CD14-positive monocyte (primary cell): Measurements from ENCODE around the gene WT1. TPM values are rescaled to one million over a fixed set of nuclear protein-coding genes. Genes with fewer than 3 reads are reported as not detected.
A peak's percentile ranks its signal among the peaks of the same experiment; 100 is the strongest.

ENCODE experiments used
- DNase-seq, 3 donors: peaks; one replicate each; pipeline ENCODE4 v3.0.0-alpha.2; 2011 to 2022
- H2AFZ ChIP-seq: 2 replicates; pipeline ENCODE4 v1.6.0; 2012; ENCODE audit warnings: mild to moderate bottlenecking, low read depth, low read length, inconsistent platforms; ENCODE audit not compliant: insufficient read depth, poor library complexity, severe bottlenecking
- H3K27ac ChIP-seq, 2 donors: 1 replicate in 1 of 2; 2 replicates in 1 of 2; pipeline ENCODE4 v1.5.1; 2012 to 2013; ENCODE audit warnings: low read length in 2 of 2, control low read depth in 1 of 2, inconsistent platforms in 1 of 2, low read depth in 1 of 2, mild to moderate bottlenecking in 1 of 2
- H3K27me3 ChIP-seq, 2 donors: one replicate each; pipeline versions ENCODE4 v1.6.0 to v1.6.1; 2011 to 2013; ENCODE audit warnings: low read length in 2 of 2; ENCODE audit not compliant: control insufficient read depth in 2 of 2, insufficient read depth in 2 of 2
- H3K36me3 ChIP-seq, 2 donors: replicated peaks in 1 of 2; 1 replicate in 1 of 2; 2 replicates in 1 of 2; pipeline versions ENCODE4 v1.5.1 to v1.6.1; 2012 to 2013; ENCODE audit warnings: low read length in 2 of 2, control low read depth in 1 of 2, inconsistent platforms in 1 of 2, mild to moderate bottlenecking in 1 of 2; ENCODE audit not compliant: insufficient read depth in 2 of 2, control insufficient read depth in 1 of 2
- H3K4me1 ChIP-seq, 2 donors: 1 replicate in 1 of 2; 2 replicates in 1 of 2; pipeline versions ENCODE4 v1.5.1 to v1.6.1; 2012 to 2013; ENCODE audit warnings: low read length in 2 of 2, control low read depth in 1 of 2, inconsistent platforms in 1 of 2, mild to moderate bottlenecking in 1 of 2, moderate library complexity in 1 of 2; ENCODE audit not compliant: insufficient read depth in 2 of 2, control insufficient read depth in 1 of 2
- H3K4me2 ChIP-seq: replicated peaks from 2 replicates; pipeline ENCODE3; 2012; ENCODE audit warnings: low read length, moderate library complexity, mild to moderate bottlenecking; ENCODE audit not compliant: poor library complexity, severe bottlenecking; ENCODE audit errors: extremely low read depth
- H3K4me3 ChIP-seq, 3 experiments: fragments of 200-600 bp in 1 of 3; sonication (generic) in 1 of 3; replicated peaks in 1 of 3; 1 replicate in 2 of 3; 2 replicates in 1 of 3; pipeline ENCODE4 v1.5.1; 2011 to 2013; ENCODE audit warnings: low read length in 3 of 3, mild to moderate bottlenecking in 3 of 3, control low read depth in 2 of 3, low read depth in 2 of 3, inconsistent platforms in 1 of 3, moderate library complexity in 1 of 3
- H3K79me2 ChIP-seq: 2 replicates; pipeline ENCODE4 v1.6.0; 2012; ENCODE audit warnings: mild to moderate bottlenecking, control low read depth, inconsistent platforms, low read length, moderate library complexity; ENCODE audit not compliant: insufficient read depth
- H3K9ac ChIP-seq: 2 replicates; pipeline ENCODE4 v1.6.0; 2017; ENCODE audit warnings: low read length, mild to moderate bottlenecking; ENCODE audit not compliant: insufficient read depth, poor library complexity, severe bottlenecking
- H3K9me3 ChIP-seq, 2 donors: replicated peaks in 1 of 2; 1 replicate in 1 of 2; 2 replicates in 1 of 2; pipeline versions ENCODE4 v1.5.1 to v1.6.1; 2012 to 2013; ENCODE audit warnings: low read length in 2 of 2, control low read depth in 1 of 2; ENCODE audit not compliant: control insufficient read depth in 1 of 2, insufficient read depth in 1 of 2
- H4K20me1 ChIP-seq: 2 replicates; pipeline ENCODE4 v1.6.0; 2012; ENCODE audit warnings: mild to moderate bottlenecking, low read length, control low read depth, moderate library complexity; ENCODE audit not compliant: insufficient read depth
- H3K27ac Mint-ChIP-seq, 7 donors: one replicate each; pipeline ENCODE4 v1.8.0; 2020; ENCODE audit warnings: mild to moderate bottlenecking in 7 of 7, mixed read lengths in 7 of 7, moderate library complexity in 6 of 7, inconsistent platforms in 2 of 7
- H3K27me3 Mint-ChIP-seq, 3 donors: one replicate each; pipeline ENCODE4 v1.8.0; 2021 to 2022; ENCODE audit warnings: low read depth in 3 of 3, mild to moderate bottlenecking in 3 of 3, mixed read lengths in 3 of 3, moderate library complexity in 3 of 3, inconsistent platforms in 1 of 3
- H3K36me3 Mint-ChIP-seq, 2 donors: one replicate each; pipeline ENCODE4 v1.8.0; 2020; ENCODE audit warnings: mixed read lengths in 2 of 2, inconsistent platforms in 1 of 2, mild to moderate bottlenecking in 1 of 2
- H3K4me1 Mint-ChIP-seq: one replicate; pipeline ENCODE4 v1.8.0; 2020; ENCODE audit warnings: mild to moderate bottlenecking, mixed read lengths
- H3K4me3 Mint-ChIP-seq, 2 donors: one replicate each; pipeline ENCODE4 v1.8.0; 2020; ENCODE audit warnings: mild to moderate bottlenecking in 2 of 2, mixed read lengths in 2 of 2, moderate library complexity in 1 of 2
- H3K9me3 Mint-ChIP-seq, 7 donors: one replicate each; pipeline ENCODE4 v1.8.0; 2020 to 2022; ENCODE audit warnings: mixed read lengths in 7 of 7, mild to moderate bottlenecking in 6 of 7, moderate library complexity in 6 of 7, inconsistent platforms in 2 of 7
- CTCF ChIP-seq: fragments of 200-600 bp; IDR thresholded peaks from one replicate; pipeline ENCODE4 v1.8.0; 2022; ENCODE audit warnings: antibody characterized with exemption, mild to moderate bottlenecking
- WGBS: methylation state at CpG from one replicate; pipeline ENCODE4 v1.1.5; 2013; ENCODE audit warnings: missing lambda C conversion rate; ENCODE audit not compliant: insufficient coverage; 5-methylcytosine and 5-hydroxymethylcytosine counted together
- intact Hi-C, 2 donors: fragments of 100-400 bp; cut with micrococcal nuclease; formaldehyde crosslinking; loops; one replicate each; pipeline versions ENCODE4 v1.15.0 to v1.15.1; 2023
- polyA plus RNA-seq, 3 donors: library from polyadenylated mRNA; depleted of rRNA in 1 of 3; unstranded in 2 of 3; stranded (reverse) in 1 of 3; fragments of 300-500 nt in 2 of 3; fragments of >200 nt in 1 of 3; fragmentation: Illumina TruSeq in 2 of 3; gene quantifications; 1 replicate in 2 of 3; 2 replicates in 1 of 3; pipeline ENCODE4 v1.2.3, GENCODE V29; 2012 to 2021

Gene WT1
- polyA plus RNA-seq, 3 donors, result not detected

- Mint-ChIP-seq H3K4me3 (peak overlapping the region in 1 of 2 donors; percentile 87), H3K4me1 (peaks cover 51% of the 10 kb centered on the region), H3K9me3 (peaks cover 0 to 34% (median 7%) of the 10 kb centered on the region in 7 donors), H3K27me3 (peaks cover 79 to 92% (median 87%) of the 10 kb centered on the region in 3 donors), H3K36me3 (peaks cover 0 to 7% of the 10 kb centered on the region in 2 donors), H3K27ac (no peak overlapping the region)
- intact Hi-C loops, result no loop called here
- Histone ChIP-seq H3K9me3 (peaks cover 0 to 49% of the 10 kb centered on the region in 2 donors), H3K79me2 (no peaks in the 10 kb centered on the region), H3K4me2 (peak overlapping the region; percentile 43), H3K9ac (no peak overlapping the region), H3K4me1 (peaks cover 29 to 49% of the 10 kb centered on the region in 2 donors), H4K20me1 (no peaks in the 10 kb centered on the region), H3K27ac (no peak overlapping the region), H3K4me3 (no peak overlapping the region), H3K36me3 (no peaks in the 10 kb centered on the region), H2AFZ (peak overlapping the region; percentile 56), H3K27me3 (peaks cover 90 to 97% of the 10 kb centered on the region in 2 donors)
- 6% methylated on average over 10 of the region's 16 CpGs for WGBS
- TF ChIP-seq CTCF, result no peak
- no peak for DNase-seq
Observed at GRCh38 chr11:32438346-32438865, 3.1 kb upstream of the WT1 start.

GRCh38 chr11:32437495-32438345 is 2.4 kb upstream of the WT1 start:
- intact Hi-C loops, result no loop called here
- Histone ChIP-seq H3K79me2 (no peaks in the 10 kb centered on the region), H3K9ac (no peak overlapping the region), H3K4me2 (no peak overlapping the region), H4K20me1 (no peaks in the 10 kb centered on the region), H3K27ac (no peak overlapping the region), H3K4me1 (peaks cover 34 to 50% of the 10 kb centered on the region in 2 donors), H3K27me3 (peaks cover 90 to 97% of the 10 kb centered on the region in 2 donors), H3K4me3 (no peak overlapping the region), H3K36me3 (no peaks in the 10 kb centered on the region), H2AFZ (peak overlapping the region; percentile 21), H3K9me3 (peaks cover 0 to 55% of the 10 kb centered on the region in 2 donors)
- Mint-ChIP-seq H3K9me3 (peaks cover 0 to 34% (median 7%) of the 10 kb centered on the region in 7 donors), H3K27me3 (peaks cover 86 to 98% (median 94%) of the 10 kb centered on the region in 3 donors), H3K27ac (no peak overlapping the region), H3K4me3 (peak overlapping the region in 1 of 2 donors; percentile 87), H3K4me1 (peaks cover 58% of the 10 kb centered on the region), H3K36me3 (peaks cover 0 to 7% of the 10 kb centered on the region in 2 donors)
- WGBS, result 6% methylated on average over 35 of the region's 42 CpGs
- TF ChIP-seq CTCF, result no peak
- no peak for DNase-seq
